Neural crest cell (in vitro differentiated cells): Measurements from ENCODE around the gene SERPINE3. TPM values are rescaled to one million over a fixed set of nuclear protein-coding genes. Genes with fewer than 3 reads are reported as not detected.

Source experiments
- DNase-seq: peaks from one replicate; pipeline ENCODE4 v3.0.0; 2021; ENCODE audit warnings: low read depth, mixed read lengths, low spot score
- H3K27ac Mint-ChIP-seq: one replicate; pipeline ENCODE4 v1.8.0; 2021; ENCODE audit warnings: mild to moderate bottlenecking, mixed read lengths; ENCODE audit not compliant: unreplicated experiment
- H3K27me3 Mint-ChIP-seq: 2 replicates; pipeline ENCODE4 v1.8.0; 2021; ENCODE audit warnings: low read depth, mild to moderate bottlenecking, mixed read lengths
- H3K36me3 Mint-ChIP-seq: 2 replicates; pipeline ENCODE4 v1.8.0; 2021; ENCODE audit warnings: low read depth, mild to moderate bottlenecking, mixed read lengths
- H3K4me1 Mint-ChIP-seq: 2 replicates; pipeline ENCODE4 v1.8.0; 2021; ENCODE audit warnings: mixed read lengths
- H3K4me3 Mint-ChIP-seq: one replicate; pipeline ENCODE4 v1.8.0; 2021; ENCODE audit warnings: mild to moderate bottlenecking, mixed read lengths
- H3K9me3 Mint-ChIP-seq: 2 replicates; pipeline ENCODE4 v1.8.0; 2021; ENCODE audit warnings: mixed read lengths
- total RNA-seq: library from RNA; stranded (reverse); gene quantifications from 2 replicates; pipeline ENCODE4 v1.2.1, GENCODE V29; 2021
- TF ChIP-seq, protein P1 (sequence below): fragments of 200-600 bp; sonication (generic); conservative IDR thresholded peaks from 2 replicates; pipeline ENCODE4 v1.5.0; 2021; ENCODE audit warnings: antibody characterized with exemption, mild to moderate bottlenecking

The SERPINE3 gene
- total RNA-seq, 1 donor from 2014 or later = not detected

DNA sequence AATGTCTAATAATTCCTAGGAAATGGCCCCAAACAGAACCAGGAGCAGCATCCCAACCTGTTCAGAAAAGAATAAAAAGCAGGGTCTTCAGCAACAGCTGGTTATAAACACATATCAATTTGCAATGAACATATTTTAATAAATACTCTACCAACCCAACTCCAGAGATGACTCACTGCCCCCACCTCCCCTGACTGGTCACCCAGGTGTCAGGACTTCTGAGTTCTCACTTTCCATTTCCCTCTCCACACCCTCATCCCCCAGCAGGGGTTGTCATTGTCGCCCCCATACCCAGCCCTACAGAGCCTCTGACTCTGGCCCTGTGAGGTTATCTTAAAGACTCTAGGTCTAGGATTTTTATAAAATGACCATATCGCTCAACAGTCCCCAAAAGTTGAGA is 6.9 kb downstream of the SERPINE3 start:
- H3K4me1 Mint-ChIP-seq = no peaks in the 10 kb centered on the region
- no peak for DNase-seq
- H3K4me3 Mint-ChIP-seq = no peak overlapping the region
- H3K36me3 Mint-ChIP-seq = no peaks in the 10 kb centered on the region
- H3K9me3 Mint-ChIP-seq = no peaks in the 10 kb centered on the region
- H3K27me3 Mint-ChIP-seq = no peaks in the 10 kb centered on the region
- TF ChIP-seq, protein P1, sequence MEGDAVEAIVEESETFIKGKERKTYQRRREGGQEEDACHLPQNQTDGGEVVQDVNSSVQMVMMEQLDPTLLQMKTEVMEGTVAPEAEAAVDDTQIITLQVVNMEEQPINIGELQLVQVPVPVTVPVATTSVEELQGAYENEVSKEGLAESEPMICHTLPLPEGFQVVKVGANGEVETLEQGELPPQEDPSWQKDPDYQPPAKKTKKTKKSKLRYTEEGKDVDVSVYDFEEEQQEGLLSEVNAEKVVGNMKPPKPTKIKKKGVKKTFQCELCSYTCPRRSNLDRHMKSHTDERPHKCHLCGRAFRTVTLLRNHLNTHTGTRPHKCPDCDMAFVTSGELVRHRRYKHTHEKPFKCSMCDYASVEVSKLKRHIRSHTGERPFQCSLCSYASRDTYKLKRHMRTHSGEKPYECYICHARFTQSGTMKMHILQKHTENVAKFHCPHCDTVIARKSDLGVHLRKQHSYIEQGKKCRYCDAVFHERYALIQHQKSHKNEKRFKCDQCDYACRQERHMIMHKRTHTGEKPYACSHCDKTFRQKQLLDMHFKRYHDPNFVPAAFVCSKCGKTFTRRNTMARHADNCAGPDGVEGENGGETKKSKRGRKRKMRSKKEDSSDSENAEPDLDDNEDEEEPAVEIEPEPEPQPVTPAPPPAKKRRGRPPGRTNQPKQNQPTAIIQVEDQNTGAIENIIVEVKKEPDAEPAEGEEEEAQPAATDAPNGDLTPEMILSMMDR = no peak
- no peak overlapping the region for H3K27ac Mint-ChIP-seq

DNA sequence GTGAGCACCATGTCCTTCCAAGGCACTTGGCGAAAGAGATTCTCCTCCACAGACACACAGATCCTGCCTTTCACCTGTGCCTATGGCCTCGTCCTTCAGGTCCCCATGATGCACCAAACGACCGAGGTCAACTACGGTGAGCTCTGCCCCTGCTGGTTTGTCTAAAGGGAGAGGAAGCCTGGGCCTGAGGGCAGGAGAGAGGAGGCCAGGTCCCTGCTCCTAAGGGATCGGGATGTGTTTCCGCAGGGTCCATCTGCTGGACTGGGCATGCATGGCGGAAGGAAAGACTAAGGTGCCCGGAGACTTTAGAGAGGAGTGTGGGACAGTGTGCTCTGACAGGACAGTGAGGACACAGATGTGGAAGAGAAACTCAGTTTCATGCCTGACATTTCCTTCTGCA is 7.6 kb downstream of the SERPINE3 start:
- Mint-ChIP-seq H3K4me1 (no peaks in the 10 kb centered on the region), H3K9me3 (no peaks in the 10 kb centered on the region), H3K27ac (no peak overlapping the region), H3K4me3 (no peak overlapping the region), H3K27me3 (no peaks in the 10 kb centered on the region), H3K36me3 (peaks cover 4% of the 10 kb centered on the region)
- DNase-seq = no peak
- TF ChIP-seq, protein P1 = no peak

DNA sequence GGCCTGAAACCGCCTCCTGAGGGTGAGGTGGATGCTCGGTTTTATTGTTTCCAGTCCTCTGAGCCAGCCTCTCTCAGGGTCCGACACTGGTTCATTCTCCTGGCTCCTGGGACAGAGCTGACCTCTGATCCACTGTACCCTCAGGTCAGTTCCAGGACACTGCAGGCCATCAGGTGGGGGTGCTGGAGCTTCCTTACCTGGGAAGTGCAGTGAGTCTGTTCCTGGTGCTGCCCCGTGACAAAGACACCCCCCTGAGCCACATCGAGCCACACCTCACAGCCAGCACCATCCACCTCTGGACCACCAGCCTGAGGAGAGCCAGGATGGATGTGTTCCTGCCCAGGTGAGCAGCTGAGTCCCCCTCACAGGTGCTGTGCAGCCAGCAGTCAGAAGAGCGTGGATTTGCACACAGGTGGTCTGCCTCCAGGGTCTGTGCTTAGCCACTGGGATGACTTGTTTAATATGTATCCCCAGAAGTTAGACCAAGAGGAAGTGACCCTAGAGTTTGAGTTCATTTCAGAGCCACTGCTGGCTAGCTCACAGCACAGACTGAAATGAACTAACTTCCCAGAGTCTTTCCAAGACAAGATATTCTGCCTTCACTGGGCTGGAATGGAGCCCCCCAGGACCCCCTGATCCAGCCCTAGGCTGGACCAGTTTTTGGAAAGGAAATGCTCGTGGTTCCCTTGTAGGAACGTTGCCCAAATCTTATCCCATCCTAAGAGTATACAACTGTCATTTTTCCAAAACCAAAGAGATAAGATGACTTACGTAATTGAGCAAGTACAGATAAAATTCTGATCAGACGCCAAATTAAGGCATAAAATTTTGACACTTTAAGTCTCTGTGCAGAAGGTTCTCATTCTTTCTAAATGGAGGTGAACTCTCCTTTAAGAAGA is 8.8 kb downstream of the SERPINE3 start:
- DNase-seq = no peak
- no peaks in the 10 kb centered on the region for H3K9me3 Mint-ChIP-seq
- no peaks in the 10 kb centered on the region for H3K27me3 Mint-ChIP-seq
- H3K4me3 Mint-ChIP-seq = no peak overlapping the region
- H3K27ac Mint-ChIP-seq = no peak overlapping the region
- H3K4me1 Mint-ChIP-seq = no peaks in the 10 kb centered on the region
- TF ChIP-seq, protein P1 = no peak
- peaks cover 10% of the 10 kb centered on the region for H3K36me3 Mint-ChIP-seq

DNA sequence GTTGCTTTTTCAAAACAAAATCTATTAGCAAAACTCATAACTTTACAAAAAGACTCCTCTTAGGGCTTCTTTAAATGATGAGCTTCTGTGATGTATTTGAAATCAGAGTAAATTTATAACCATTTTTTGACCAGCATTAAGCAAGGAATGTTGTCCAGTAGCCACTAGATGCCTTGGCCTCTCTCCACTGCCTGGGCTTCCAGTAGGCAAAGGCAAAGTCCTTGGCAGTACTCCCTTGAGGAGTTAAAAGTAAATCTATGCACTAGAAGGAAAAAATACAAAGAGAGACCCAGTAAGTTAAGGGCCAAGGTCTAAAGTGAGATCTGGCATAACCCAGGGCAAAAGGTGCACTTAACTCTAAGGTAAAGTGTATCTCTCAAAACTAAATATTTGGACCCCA is 9.5 kb downstream of the SERPINE3 start:
- Mint-ChIP-seq H3K9me3 (no peaks in the 10 kb centered on the region), H3K4me3 (no peak overlapping the region), H3K36me3 (peaks cover 10% of the 10 kb centered on the region), H3K4me1 (no peaks in the 10 kb centered on the region), H3K27me3 (no peaks in the 10 kb centered on the region), H3K27ac (no peak overlapping the region)
- no peak for DNase-seq
- TF ChIP-seq, protein P1 = no peak

DNA sequence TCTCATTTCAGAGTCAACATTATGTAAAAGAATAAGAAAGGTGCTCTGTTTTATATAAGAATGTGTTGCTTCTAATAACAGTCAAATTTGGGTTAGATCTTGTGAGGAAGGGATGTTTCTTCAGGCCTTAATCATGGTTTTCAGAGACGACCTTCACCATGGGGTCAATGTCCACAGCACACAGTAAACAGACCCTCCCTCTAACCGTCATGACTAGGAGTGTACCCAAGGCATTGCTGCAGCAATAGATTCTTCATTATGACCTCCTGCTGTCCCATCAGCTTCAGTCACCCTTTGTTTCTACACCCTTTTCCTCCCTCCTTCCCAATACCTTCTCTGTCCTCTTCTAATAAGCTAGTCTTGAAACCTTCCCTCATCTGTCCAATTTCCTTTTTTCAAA is 15.7 kb downstream of the SERPINE3 start:
- Mint-ChIP-seq H3K27me3 (no peaks in the 10 kb centered on the region), H3K4me1 (no peaks in the 10 kb centered on the region), H3K36me3 (peaks cover 12% of the 10 kb centered on the region), H3K4me3 (no peak overlapping the region), H3K27ac (no peak overlapping the region), H3K9me3 (no peaks in the 10 kb centered on the region)
- DNase-seq = no peak
- TF ChIP-seq, protein P1 = no peak
